Mammary epithelial cell (primary cell): ENCODE measurements around the gene SERTAD4.

Experiments used
- CTCF ChIP-seq, 2 donors: IDR thresholded peaks in 1 of 2; conservative IDR thresholded peaks in 1 of 2; 2 replicates each; pipeline ENCODE4 v1.5.1; 2011 to 2012; ENCODE audit warnings: inconsistent platforms in 2 of 2, low read length in 2 of 2, mild to moderate bottlenecking in 2 of 2, control low read depth in 1 of 2, low read depth in 1 of 2; ENCODE audit not compliant: insufficient read depth in 1 of 2; ENCODE audit errors: extremely low read depth in 1 of 2
- EZH2 ChIP-seq: IDR thresholded peaks from 2 replicates; pipeline ENCODE4 v1.6.1; 2012; ENCODE audit warnings: low read length, inconsistent platforms, borderline replicate concordance

GRCh38 chr1:210235363-210236053 lies 2.9 kb downstream of the SERTAD4 start:
- TF ChIP-seq EZH2: no peak
- no peak for TF ChIP-seq CTCF (conservative IDR thresholded peaks at IDR 0.05 in 1 of 2, IDR thresholded peaks at IDR 0.05 in 1 of 2; ENCODE audit: extremely low read depth in 1 of 2, insufficient read depth in 1 of 2, low read depth in 1 of 2, low read length in 2 of 2)
